Suprapubic skin (tissue), 4 donors: ENCODE measurements around the gene THAP3.

Experiments
- CTCF ChIP-seq, 2 donors: fragments of 200-600 bp in 1 of 2; fragments of 450-650 bp in 1 of 2; sonication (generic) in 1 of 2; IDR thresholded peaks; one replicate each; pipeline ENCODE4 v1.5.1; 2016 to 2019; ENCODE audit warnings: antibody characterized with exemption in 2 of 2, mild to moderate bottlenecking in 1 of 2, moderate library complexity in 1 of 2
- EP300 ChIP-seq: sonication (generic); formaldehyde crosslinking; IDR thresholded peaks from one replicate; pipeline ENCODE4 v1.6.1; 2017; ENCODE audit warnings: antibody characterized with exemption
- POLR2AphosphoS5 ChIP-seq, 3 donors: sonication (generic); formaldehyde crosslinking; IDR thresholded peaks; one replicate each; pipeline ENCODE4 v1.6.1; 2017; ENCODE audit warnings: antibody characterized with exemption in 3 of 3

GRCh38 chr1:6594977-6595740 is 29.5 kb upstream of the THAP3 start:
- TF ChIP-seq EP300 (no peak), CTCF (IDR thresholded peaks at IDR 0.05) (no peak), POLR2AphosphoS5 (IDR thresholded peaks at IDR 0.05) (no peak)
